ENCODE data around the gene RYK. TPM values are rescaled to one million over a fixed set of nuclear protein-coding genes. Genes with fewer than 3 reads are reported as not detected.

RYK gene
- polyA plus RNA-seq, 1 experiment, result 41.3 TPM

- Histone ChIP-seq H3K27me3 (ENCODE audit: control insufficient read depth, insufficient read depth, low read length) (no peaks in the 10 kb centered on the region), H3K4me3 (ENCODE audit: low read depth, low read length) (no peak overlapping the region), H3K36me3 (ENCODE audit: control insufficient read depth, insufficient read depth, low read length) (peaks cover 3% of the 10 kb centered on the region)
- ChIA-PET POLR2A (no interaction called here), CTCF (interaction anchor here (1.5 kb wide), 1 partner anchor 10 kb away, joined by 3 read pairs; no protein-coding TSS in a partner anchor)
- TF ChIP-seq CTCF (IDR thresholded peaks at IDR 0.05; ENCODE audit: insufficient read depth, low read depth, low read length), result no peak
- DNase-seq (ENCODE audit: low read depth), result no peak
Measured at GRCh38 chr3:134147411-134147810, 103.2 kb downstream of the RYK start.

GRCh38 chr3:134146666-134147065 is 104.0 kb downstream of the RYK start:
- ChIA-PET POLR2A (no interaction called here), CTCF (interaction anchor here (1.2 to 1.5 kb wide), 2 partner anchors 10 to 218 kb away, joined by 3 to 4 read pairs; no protein-coding TSS in a partner anchor)
- Histone ChIP-seq H3K36me3 (ENCODE audit: control insufficient read depth, insufficient read depth, low read length) (peaks cover 3% of the 10 kb centered on the region), H3K27me3 (ENCODE audit: control insufficient read depth, insufficient read depth, low read length) (no peaks in the 10 kb centered on the region), H3K4me3 (ENCODE audit: low read depth, low read length) (no peak overlapping the region)
- TF ChIP-seq CTCF (IDR thresholded peaks at IDR 0.05; ENCODE audit: insufficient read depth, low read depth, low read length), result no peak
- DNase-seq (ENCODE audit: low read depth), result no peak

- ChIA-PET CTCF (no interaction called here), POLR2A (no interaction called here)
- TF ChIP-seq CTCF (IDR thresholded peaks at IDR 0.05; ENCODE audit: insufficient read depth, low read depth, low read length), result no peak
- peaks cover 3% of the 10 kb centered on the region for H3K36me3 ChIP-seq (ENCODE audit: control insufficient read depth, insufficient read depth, low read length)
- no peaks in the 10 kb centered on the region for H3K27me3 ChIP-seq (ENCODE audit: control insufficient read depth, insufficient read depth, low read length)
- no peak overlapping the region for H3K4me3 ChIP-seq (ENCODE audit: low read depth, low read length)
- no peak for DNase-seq (ENCODE audit: low read depth)
Measured at GRCh38 chr3:134145183-134145582, 105.5 kb downstream of the RYK start.

GRCh38 chr3:134144694-134145093 is 106.0 kb downstream of the RYK start:
- POLR2A ChIA-PET, result no interaction called here
- Histone ChIP-seq H3K4me3 (ENCODE audit: low read depth, low read length) (no peak overlapping the region), H3K36me3 (ENCODE audit: control insufficient read depth, insufficient read depth, low read length) (peaks cover 3% of the 10 kb centered on the region), H3K27me3 (ENCODE audit: control insufficient read depth, insufficient read depth, low read length) (no peaks in the 10 kb centered on the region)
- TF ChIP-seq CTCF (IDR thresholded peaks at IDR 0.05; ENCODE audit: insufficient read depth, low read depth, low read length), result no peak
- CTCF ChIA-PET, result no interaction called here
- DNase-seq (ENCODE audit: low read depth), result no peak

GRCh38 chr3:134143828-134144401 is 106.7 kb downstream of the RYK start:
- POLR2A ChIA-PET, result no interaction called here
- DNase-seq (ENCODE audit: low read depth), result no peak
- peaks cover 3% of the 10 kb centered on the region for H3K36me3 ChIP-seq (ENCODE audit: control insufficient read depth, insufficient read depth, low read length)
- CTCF ChIA-PET, result no interaction called here
- no peak for TF ChIP-seq CTCF (IDR thresholded peaks at IDR 0.05; ENCODE audit: insufficient read depth, low read depth, low read length)
- H3K27me3 ChIP-seq (ENCODE audit: control insufficient read depth, insufficient read depth, low read length), result no peaks in the 10 kb centered on the region
- H3K4me3 ChIP-seq (ENCODE audit: low read depth, low read length), result no peak overlapping the region

All from BJ (cell line).